ENCODE results near the gene CREBBP.

CREBBP gene

DNA sequence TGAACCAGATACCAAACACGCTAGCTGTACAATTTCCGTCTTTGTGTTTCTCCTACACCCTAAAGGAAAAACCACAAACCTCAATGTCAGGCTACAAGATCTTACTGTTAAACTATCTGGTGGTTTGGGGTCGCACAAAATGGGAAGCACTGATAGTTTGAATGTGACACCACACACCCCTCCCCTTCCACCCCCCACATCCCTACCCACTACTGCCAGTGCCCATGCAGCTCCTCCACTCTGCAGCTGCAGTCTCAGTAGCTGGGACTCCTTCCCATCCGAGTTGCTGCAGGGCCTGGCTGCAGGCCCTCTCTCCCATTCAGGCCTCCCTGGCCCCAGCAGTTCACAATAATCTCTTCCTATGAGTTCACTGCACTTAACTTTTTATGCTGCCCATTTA is 181.6 kb downstream of the CREBBP start:
- DNase-seq: no peak

DNA sequence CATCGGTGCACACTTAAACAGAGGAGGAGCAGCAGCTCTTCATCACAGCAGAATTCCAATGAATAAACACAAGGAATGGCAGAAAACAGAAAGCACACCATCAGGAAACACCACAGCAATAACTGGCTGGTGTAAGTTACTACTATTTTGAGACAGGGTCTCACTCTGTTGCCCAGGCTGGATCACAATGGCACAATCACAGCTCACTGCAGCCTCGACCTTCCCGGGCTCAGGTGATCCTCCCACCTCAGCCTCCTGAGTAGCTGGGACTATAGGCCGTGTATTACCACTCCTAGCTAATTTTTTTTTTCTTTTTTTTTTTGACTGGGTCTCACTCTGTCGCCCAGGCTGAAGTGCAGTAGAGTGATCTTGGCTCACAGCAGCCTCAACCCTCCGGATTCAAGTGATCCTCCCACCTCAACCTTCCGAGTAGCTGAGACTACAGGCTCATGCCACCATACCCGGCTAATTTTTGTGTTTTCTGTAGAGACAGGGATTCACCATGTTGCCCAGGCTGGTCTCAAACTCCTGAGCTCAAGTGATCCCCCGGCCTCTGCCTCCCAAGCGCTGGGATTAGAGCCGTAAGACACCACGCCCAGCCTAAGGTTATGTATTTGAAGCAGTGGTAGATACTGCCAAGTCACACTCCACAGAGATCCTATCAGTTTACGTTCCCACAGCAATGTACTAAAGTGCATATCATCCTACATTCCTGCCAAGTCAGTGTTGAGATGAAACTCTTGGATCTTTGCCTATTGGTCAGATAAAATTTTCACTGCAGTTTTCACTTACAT is 183.9 kb downstream of the CREBBP start:
- no peak for DNase-seq

DNA sequence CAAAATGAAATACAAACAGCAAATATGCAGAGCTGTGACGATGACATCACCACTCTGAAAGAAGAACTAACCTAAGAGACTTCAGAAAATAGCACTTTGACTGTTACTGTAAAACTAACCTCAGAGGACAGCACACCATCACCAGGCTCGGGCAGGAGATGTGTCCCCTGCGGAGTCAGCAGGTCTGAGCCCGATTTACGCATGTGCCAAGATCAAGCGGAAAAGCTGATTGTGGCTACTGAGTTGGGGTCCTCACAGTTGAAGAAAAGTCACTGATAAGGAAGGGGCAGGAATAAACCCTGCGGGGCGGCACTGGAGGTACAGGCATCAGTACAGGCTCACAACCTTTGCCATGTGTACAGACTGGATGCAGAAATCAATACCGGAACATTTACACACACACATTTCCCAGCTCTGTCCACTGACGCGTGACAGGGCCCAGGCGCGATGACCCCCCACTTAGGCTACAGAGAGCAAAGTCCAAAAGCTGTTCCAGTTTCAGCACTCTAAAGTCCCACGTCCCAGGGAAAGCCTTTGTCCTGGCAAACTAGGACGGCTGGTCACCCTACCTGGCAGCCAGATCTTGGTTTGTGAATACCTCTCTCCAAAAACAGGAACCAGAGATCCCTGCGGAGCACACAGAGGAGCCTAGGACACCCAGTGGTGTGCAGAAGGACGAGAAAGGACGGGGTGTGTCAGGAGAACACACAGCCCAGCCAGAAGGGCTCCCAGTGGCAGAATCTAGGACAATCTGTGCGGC is 184.7 kb downstream of the CREBBP start:
- DNase-seq: no peak

DNA sequence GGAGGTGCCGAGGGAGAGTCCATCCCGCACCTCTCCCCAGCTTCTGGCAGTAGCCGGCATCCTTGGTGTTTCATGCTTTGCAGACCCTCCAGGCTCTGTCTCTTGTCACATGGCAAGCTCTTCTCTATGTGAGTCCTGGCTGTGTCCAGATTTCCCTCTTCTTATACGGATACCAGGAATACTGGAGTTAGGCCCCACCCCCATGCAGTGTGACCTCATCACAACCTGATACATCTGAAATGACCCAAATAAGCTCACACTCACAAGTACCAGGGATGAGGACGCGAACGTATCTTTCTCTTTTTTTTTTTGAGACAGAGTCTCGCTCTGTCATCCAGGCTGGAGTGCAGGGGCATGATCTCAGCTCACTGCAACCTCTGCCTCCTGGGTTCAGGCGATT is 186.5 kb downstream of the CREBBP start:
- no peak for DNase-seq

DNA sequence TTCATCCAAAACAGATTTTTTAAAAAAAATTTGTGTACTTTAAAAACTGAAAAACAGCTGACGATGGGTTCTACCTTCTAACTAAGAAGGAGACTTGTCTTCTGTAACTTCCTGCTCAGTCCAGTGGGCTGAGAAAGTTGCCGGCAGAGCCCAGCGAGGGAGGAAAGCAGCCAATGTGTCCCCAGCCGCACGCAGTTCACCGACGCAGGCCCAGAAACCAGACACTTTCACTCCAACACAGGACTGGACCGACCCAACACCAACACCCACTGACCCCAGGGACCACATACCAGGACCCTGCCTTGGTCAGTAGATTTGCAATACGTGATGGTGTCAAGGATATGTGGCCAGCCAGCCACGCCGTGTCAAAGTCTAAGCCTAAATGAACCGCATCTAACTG is 188.8 kb downstream of the CREBBP start:
- DNase-seq: no peak

DNA sequence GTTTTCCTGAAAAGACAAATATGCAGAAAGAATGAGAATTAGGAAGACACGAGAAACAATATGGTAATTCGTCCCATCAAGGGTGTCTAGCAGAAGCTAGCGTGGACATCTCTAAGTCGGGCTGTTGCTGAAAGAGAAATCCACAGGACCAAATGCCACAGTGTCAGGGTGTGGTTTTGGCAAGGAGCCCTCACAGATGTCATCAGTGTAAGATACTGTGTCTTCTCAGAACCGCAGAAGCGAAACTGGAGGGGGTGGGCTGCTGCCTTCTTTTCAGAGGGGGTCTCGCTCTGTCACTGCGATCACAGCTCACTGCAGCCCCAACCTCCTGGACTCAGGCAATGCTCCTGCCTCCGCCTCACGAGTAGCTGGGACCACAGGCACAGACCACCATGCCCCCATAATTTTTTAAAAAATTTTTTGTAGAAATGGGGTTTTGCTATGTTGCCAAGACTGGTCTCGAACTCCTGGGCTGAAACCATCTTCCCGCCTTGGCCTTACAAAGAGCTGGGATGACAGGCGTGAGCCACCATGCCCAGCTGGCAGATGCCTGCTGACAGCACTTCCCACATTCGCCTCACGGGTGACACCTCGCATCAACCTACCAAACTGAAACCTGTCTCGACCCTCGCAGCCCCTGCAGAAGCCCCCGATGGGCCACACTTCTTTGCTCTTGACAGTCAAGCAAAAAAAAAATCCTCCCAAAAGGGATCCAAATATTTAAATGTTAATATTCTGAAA is 189.4 kb downstream of the CREBBP start:
- no peak for DNase-seq

DNA sequence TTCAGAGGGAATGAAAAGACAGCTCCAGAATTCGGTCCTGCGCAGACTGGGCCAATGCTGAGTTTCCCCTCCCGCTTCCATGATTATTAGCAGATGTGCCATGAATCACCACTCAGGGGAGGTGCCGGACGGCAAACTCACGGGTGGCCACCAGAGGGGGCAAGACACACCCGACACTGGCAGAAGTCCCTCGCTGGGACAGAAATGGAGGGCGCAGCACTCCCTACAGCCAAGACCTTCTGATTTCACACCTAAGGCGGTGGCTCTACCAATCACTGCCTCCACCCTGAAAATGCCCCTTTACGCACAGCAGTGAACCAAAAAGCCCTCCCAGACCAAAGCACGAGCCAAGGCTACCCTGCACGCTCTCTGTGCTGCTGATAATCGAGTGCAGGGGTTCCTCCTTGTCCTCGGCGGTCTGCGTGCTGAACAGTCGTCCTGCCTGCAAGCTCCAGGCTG is 190.0 kb downstream of the CREBBP start:
- peak; percentile 40 for DNase-seq

DNA sequence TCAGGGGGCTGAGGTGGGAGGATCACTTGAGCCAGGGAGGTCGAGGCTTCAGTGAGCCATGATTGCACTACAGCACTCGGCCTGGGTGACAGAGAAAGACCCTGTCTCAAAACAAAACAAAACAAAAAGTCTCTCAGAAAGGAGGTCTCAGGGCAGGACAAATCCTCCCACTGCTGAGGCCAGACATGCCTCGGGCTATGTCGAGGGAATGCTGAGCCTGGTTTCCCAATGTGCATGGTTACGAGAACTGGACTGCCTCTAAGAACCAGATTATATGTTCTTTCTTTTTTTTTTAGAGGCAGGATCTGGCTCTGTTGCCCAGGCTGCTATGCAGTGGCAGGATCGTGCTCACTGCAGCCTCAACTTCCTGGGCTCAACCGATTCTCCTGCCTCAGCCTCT is 190.8 kb downstream of the CREBBP start:
- DNase-seq: no peak

DNA sequence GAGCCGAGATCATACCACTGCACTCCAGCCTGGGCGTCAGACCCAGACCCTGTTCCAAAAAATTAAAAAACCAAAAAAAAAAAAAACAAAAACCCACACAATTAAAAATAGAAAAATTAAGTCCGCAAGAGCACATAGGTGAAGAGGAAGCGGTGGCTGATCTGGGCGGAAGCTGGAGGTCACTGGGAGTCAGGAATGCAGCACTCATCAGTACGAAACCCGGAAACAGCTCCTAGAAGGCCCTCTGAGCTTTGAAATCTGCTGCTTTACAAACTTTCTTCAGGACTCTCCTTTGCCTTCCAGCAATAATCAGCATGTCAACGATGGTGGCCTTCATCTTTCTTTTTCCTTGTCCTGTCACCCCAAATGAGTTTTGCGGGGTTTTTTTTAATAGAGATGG is 192.7 kb downstream of the CREBBP start:
- no peak for DNase-seq

DNA sequence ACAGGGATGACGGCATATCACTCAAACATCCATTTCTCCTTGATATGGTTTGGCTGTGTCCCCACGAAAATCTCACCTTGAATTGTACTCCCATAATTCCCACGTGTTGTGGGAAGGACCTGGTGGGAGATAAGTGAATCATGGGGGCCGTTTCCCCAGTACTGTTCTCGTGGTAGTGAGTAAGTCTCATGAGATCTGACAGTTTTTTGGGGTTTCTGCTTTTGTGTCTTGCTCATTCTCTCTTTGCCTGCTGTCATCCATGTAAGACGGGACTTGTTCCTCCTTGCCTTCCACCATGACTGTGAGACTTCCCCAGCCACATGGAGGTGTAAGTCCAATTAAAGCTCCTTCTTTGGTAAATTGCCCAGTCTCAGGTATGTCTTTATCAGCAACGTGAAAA is 193.5 kb downstream of the CREBBP start:
- DNase-seq: no peak

DNA sequence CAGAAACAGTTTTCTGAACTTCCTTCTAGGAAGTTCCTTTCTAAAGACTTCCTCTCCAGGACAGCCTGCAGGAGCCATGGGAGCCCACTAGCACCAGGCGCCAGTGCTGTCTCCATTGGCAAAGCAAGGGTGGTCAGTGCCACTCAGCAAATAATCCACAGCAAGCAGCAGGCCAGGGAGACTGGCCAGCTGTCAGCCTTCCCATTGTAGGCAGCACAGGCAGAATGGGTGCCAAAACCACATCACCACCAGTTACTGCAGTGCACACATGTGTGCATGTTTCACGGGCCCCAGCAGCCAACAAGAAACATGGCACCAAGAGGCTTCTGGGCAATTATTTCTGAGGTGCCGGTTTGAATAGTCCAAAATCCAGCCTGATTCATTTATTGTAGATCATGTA is 199.3 kb downstream of the CREBBP start:
- DNase-seq: no peak

DNA sequence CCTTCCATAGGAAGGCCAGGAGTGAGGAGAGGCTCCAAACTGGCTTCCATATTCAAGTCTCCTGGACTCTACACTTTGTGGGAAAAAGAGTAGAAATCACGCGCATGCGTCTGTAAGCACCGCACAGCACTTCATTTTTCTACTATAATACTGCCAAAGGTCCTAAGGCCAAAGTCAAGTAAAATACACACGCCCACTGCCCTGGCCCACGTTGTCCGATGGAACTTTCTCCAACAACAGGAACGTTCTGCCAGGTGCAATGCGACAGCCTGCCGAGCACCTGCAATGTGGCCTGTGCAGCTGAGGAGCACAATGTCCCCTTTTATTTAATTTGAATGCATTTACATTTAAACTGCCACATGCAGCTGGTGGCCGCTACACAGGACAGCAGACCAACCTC is 202.5 kb downstream of the CREBBP start:
- no peak for DNase-seq

DNA sequence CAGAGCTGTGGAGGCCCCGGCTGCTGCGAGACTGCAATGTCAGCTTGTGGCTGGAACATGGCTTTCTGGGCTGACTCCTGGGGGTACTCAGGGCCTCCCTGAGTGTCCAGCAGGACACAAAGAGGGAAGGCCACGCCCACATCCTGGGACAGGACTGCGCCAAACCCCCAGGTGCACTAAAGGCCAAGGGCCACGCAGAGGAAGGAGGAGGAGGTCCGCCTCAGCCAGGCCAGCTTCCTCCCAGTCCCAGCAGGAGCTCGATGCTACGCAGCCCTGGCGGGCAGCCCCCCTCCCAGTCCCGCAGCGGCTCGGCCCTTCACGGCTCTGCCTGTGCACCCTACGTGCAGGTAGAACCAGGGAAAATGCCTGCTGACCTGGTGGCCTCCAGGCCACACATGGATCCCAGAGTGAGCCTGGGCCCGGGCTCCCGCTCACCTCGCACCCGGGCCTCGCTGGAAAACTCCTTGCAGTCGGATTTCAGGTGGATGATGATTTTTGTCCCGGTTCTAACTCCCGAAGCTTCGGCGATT is 204.8 kb downstream of the CREBBP start:
- DNase-seq: no peak
